Right lobe of liver (tissue), 4 donors: ENCODE measurements around the gene DKKL1.

Source experiments
- POLR2A ChIP-seq: fragments of 450-650 bp; IDR thresholded peaks from one replicate; pipeline ENCODE4 v1.6.1; 2017; ENCODE audit warnings: antibody characterized with exemption, mild to moderate bottlenecking
- TF ChIP-seq, protein P1 (sequence below), 4 donors: fragments of 200-600 bp in 3 of 4; fragments of 450-650 bp in 1 of 4; IDR thresholded peaks; one replicate each; pipeline versions ENCODE4 v1.5.1 to v1.8.0; 2016 to 2022; ENCODE audit warnings: antibody characterized with exemption in 4 of 4, mild to moderate bottlenecking in 2 of 4
- donor health status: DM: no; HTN: no; CAD: no.
- donor health status: DM: no; HTN: no; CAD: no.
- donor health status: DM: no; HTN: yes; CAD: no.

- TF ChIP-seq, protein P1, sequence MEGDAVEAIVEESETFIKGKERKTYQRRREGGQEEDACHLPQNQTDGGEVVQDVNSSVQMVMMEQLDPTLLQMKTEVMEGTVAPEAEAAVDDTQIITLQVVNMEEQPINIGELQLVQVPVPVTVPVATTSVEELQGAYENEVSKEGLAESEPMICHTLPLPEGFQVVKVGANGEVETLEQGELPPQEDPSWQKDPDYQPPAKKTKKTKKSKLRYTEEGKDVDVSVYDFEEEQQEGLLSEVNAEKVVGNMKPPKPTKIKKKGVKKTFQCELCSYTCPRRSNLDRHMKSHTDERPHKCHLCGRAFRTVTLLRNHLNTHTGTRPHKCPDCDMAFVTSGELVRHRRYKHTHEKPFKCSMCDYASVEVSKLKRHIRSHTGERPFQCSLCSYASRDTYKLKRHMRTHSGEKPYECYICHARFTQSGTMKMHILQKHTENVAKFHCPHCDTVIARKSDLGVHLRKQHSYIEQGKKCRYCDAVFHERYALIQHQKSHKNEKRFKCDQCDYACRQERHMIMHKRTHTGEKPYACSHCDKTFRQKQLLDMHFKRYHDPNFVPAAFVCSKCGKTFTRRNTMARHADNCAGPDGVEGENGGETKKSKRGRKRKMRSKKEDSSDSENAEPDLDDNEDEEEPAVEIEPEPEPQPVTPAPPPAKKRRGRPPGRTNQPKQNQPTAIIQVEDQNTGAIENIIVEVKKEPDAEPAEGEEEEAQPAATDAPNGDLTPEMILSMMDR (IDR thresholded peaks at IDR 0.05): no peak
- no peak for TF ChIP-seq POLR2A
Observed at GRCh38 chr19:49340865-49341718, 22.6 kb upstream of the DKKL1 start.
